Muscle layer of colon (tissue), 2 donors: Measurements from ENCODE around the gene NPAS3.

Source experiments
- H3K27ac ChIP-seq: one replicate; pipeline ENCODE4 v1.7.0; 2013; ENCODE audit warnings: low read depth, mild to moderate bottlenecking, low read length, moderate library complexity
- H3K27me3 ChIP-seq, 2 donors: one replicate each; pipeline ENCODE4 v1.7.0; 2013; ENCODE audit warnings: low read length in 2 of 2, mild to moderate bottlenecking in 2 of 2; ENCODE audit not compliant: insufficient read depth in 2 of 2, control insufficient read depth in 1 of 2
- H3K36me3 ChIP-seq: one replicate; pipeline ENCODE4 v1.7.0; 2013; ENCODE audit warnings: mild to moderate bottlenecking, low read length; ENCODE audit not compliant: insufficient read depth
- H3K4me1 ChIP-seq: one replicate; pipeline ENCODE4 v1.7.0; 2013; ENCODE audit warnings: mild to moderate bottlenecking, low read length; ENCODE audit not compliant: insufficient read depth
- H3K4me3 ChIP-seq, 2 donors: one replicate each; pipeline ENCODE4 v1.7.0; 2013; ENCODE audit warnings: low read length in 2 of 2, low read depth in 1 of 2, mild to moderate bottlenecking in 1 of 2, moderate library complexity in 1 of 2
- H3K9ac ChIP-seq: one replicate; pipeline ENCODE4 v1.7.0; 2013; ENCODE audit warnings: low read length
- H3K9me3 ChIP-seq: one replicate; pipeline ENCODE4 v1.7.0; 2013; ENCODE audit warnings: mild to moderate bottlenecking, low read length
- donor health status: abdominal sarcoma.
- donor health status: Adenocarcinoma of cecum.

NPAS3 gene

DNA sequence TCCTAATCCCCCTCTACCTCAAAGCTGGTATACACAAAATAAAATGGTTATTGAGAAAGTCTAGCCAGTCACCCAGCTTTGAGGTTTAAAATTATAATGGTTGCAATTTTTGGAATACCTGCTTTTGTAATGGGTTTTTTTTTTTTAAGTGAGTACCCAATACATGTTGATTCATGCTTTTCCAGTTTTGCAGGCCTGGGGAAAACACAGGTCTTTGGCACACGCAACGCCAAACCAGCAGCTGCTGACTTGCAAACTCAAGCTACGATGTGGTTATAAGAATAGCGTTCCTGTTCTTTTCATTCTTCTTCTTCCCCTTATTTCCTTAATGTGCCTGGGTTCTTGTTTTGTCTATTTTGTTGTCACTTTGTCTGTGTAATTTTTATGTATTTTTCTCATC is 779.2 kb downstream of the NPAS3 start:
- Histone ChIP-seq H3K27me3 (no peaks in the 10 kb centered on the region), H3K36me3 (no peaks in the 10 kb centered on the region), H3K9ac (no peak overlapping the region), H3K4me3 (no peak overlapping the region), H3K9me3 (no peaks in the 10 kb centered on the region), H3K4me1 (peaks cover 6% of the 10 kb centered on the region), H3K27ac (no peak overlapping the region)

DNA sequence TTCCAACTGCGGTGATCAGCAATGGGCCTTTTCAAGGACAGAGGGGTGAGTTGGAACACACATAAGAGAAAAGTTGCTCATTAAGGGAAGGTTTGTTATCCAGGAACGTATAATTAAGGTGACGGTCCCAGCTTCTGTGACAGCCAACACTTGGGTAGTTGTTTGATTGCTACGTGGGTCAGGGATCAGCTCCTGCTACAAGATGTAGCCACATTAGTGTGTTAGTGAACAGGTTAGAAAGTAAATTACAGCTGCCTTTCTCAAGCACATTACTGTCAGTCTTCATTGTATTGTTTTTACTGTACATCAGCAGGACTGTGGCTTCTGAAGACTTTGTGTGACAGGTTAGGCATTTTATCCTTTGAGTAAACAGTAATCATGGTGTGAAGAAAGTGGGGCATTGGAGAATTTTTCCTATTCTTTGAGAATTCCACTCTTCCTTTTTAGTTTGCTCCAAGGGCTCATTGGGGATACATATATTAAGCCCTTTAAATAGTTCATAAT is 781.7 kb downstream of the NPAS3 start:
- H3K9ac ChIP-seq, result no peak overlapping the region
- H3K36me3 ChIP-seq, result no peaks in the 10 kb centered on the region
- no peaks in the 10 kb centered on the region for H3K4me1 ChIP-seq
- no peaks in the 10 kb centered on the region for H3K9me3 ChIP-seq
- H3K4me3 ChIP-seq, result no peak overlapping the region
- H3K27me3 ChIP-seq, result no peaks in the 10 kb centered on the region
- no peak overlapping the region for H3K27ac ChIP-seq

DNA sequence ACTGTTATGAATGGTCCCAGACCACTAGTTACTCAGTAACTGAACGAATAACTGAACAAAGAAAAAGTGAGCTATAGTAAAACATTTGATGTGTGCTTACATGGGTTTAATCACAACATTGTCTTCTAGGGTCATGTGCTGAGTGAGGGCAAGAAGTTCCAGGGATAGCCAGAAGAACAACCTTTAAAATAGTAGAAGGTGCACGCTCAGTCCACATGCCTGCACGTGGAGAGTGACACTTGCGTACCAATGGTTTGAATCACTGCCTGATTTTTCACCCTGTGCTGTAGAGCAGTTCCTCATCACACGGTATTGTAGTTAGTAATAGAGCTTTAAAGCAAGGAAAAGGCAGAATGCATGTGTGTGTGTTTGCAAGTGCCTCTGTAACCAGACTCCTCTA is 788.0 kb downstream of the NPAS3 start:
- Histone ChIP-seq H3K9me3 (no peaks in the 10 kb centered on the region), H3K36me3 (no peaks in the 10 kb centered on the region), H3K4me1 (no peaks in the 10 kb centered on the region), H3K27ac (no peak overlapping the region), H3K4me3 (no peak overlapping the region), H3K27me3 (no peaks in the 10 kb centered on the region), H3K9ac (no peak overlapping the region)

GRCh38 chr14:33727606-33728005 is 788.9 kb downstream of the NPAS3 start:
- no peak overlapping the region for H3K9ac ChIP-seq
- no peaks in the 10 kb centered on the region for H3K4me1 ChIP-seq
- H3K4me3 ChIP-seq, result no peak overlapping the region
- H3K9me3 ChIP-seq, result no peaks in the 10 kb centered on the region
- H3K36me3 ChIP-seq, result no peaks in the 10 kb centered on the region
- no peaks in the 10 kb centered on the region for H3K27me3 ChIP-seq
- no peak overlapping the region for H3K27ac ChIP-seq

DNA sequence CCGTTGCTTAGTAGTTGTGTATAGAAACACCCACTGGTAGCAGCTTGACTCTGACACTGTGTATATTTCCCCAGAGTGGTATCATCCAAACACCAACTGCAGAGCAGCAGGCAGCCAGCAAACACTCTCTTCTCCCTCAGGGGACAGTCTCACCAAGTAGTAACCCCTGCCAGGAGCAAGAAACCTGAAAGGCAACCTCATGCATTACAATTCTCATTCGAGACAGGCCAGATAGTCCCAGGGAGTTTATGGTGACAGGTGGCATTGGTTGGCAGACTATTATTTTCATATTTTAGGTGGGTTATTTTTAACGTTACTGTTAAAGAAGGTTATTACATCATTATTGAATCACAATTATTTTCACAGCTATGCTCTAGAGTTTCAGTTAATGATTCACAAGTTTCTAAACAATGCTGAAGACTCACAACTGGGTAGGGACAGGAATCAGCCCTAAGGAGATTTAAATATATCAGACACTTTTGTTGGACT is 789.4 kb downstream of the NPAS3 start:
- no peaks in the 10 kb centered on the region for H3K4me1 ChIP-seq
- H3K27ac ChIP-seq, result no peak overlapping the region

DNA sequence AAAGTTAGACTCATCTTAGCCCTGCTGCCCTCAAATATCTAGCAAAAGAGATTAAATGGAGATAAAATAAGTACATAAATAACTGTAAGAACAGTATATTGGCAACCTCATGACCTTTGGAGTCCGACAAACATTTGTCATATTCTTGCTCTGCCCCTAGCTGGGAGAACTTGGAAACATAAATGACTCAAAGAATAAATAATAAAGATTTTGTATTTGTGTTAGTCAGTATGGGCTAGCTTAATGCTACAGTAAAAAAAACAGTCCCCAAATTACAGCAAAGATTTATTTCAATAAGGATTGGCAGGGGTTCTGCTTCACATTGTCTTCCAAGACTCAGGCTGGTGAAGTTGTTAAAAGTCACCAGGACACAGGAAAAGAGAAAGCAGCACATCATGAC is 791.5 kb downstream of the NPAS3 start:
- H3K4me3 ChIP-seq, result no peak overlapping the region
- no peaks in the 10 kb centered on the region for H3K9me3 ChIP-seq
- H3K4me1 ChIP-seq, result no peaks in the 10 kb centered on the region
- H3K27ac ChIP-seq, result no peak overlapping the region
- no peak overlapping the region for H3K9ac ChIP-seq
- H3K27me3 ChIP-seq, result no peaks in the 10 kb centered on the region
- no peaks in the 10 kb centered on the region for H3K36me3 ChIP-seq

More for the DNA sequence above, 789.4 kb downstream of the NPAS3 start:
- Histone ChIP-seq H3K9ac (no peak overlapping the region), H3K27me3 (no peaks in the 10 kb centered on the region), H3K9me3 (no peaks in the 10 kb centered on the region), H3K4me3 (no peak overlapping the region), H3K36me3 (no peaks in the 10 kb centered on the region)

DNA sequence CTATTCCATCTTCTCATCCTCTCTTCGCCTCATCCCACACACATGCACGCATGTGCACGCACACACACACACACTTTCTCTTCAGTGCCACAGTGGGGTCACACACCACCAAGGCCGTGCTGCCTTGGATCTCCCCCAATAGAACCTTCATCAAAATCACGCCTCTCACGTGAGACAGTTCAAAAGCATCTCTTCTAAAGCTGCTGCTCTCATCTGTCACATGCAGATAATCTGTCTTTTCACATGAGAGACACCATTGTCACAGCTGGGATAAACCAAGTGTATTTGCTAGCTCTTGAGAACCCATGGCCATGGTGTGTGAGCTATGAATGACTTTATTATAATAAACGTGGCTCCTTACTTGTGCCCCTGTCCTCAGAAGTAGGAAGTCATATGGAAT is 793.5 kb downstream of the NPAS3 start:
- H3K36me3 ChIP-seq, result no peaks in the 10 kb centered on the region
- no peaks in the 10 kb centered on the region for H3K27me3 ChIP-seq
- H3K9me3 ChIP-seq, result no peaks in the 10 kb centered on the region
- H3K4me1 ChIP-seq, result no peaks in the 10 kb centered on the region
- H3K27ac ChIP-seq, result no peak overlapping the region
- H3K4me3 ChIP-seq, result no peak overlapping the region
- H3K9ac ChIP-seq, result no peak overlapping the region

DNA sequence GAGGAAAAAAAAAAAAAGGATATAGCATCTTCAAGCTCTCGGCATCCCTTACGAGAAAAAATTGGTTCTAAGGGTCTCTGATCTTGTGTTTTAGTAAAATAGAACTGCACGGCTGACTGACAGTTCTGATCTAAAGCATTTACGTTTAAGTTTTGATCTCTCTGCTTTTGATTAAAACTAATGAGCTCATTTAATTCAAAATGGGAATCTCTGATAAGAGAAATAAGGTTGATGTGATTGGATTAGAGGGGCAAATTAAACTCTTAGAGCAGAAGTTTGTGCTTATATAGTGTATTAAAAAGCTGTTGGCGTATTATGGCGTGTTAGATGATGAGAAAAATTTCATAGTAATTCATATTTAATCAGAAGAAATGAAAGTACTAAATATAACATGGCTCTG is 794.6 kb downstream of the NPAS3 start:
- no peaks in the 10 kb centered on the region for H3K27me3 ChIP-seq
- no peak overlapping the region for H3K9ac ChIP-seq
- no peak overlapping the region for H3K4me3 ChIP-seq
- H3K27ac ChIP-seq, result no peak overlapping the region
- H3K9me3 ChIP-seq, result no peaks in the 10 kb centered on the region
- no peaks in the 10 kb centered on the region for H3K36me3 ChIP-seq
- no peaks in the 10 kb centered on the region for H3K4me1 ChIP-seq

DNA sequence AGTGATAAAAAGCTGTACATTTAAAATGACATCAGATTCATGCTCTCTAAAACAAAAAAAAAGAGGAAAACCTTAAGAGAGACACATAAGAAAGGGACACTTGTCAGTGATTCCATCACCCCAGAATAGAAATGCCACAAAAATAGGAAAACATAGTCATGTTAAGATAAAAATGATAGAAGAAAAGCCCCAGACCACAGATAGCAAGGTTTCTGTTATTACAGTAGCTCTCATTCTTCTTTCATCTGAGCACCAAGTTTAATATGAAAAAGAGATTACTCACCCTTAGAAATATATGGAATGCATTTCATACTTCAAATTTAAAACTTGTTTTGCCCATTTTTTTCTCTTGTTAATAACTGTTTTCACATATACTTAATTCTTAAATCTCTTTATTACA is 795.0 kb downstream of the NPAS3 start:
- no peak overlapping the region for H3K9ac ChIP-seq
- H3K27me3 ChIP-seq, result no peaks in the 10 kb centered on the region
- no peaks in the 10 kb centered on the region for H3K36me3 ChIP-seq
- H3K27ac ChIP-seq, result no peak overlapping the region
- no peaks in the 10 kb centered on the region for H3K4me1 ChIP-seq
- H3K4me3 ChIP-seq, result no peak overlapping the region
- no peaks in the 10 kb centered on the region for H3K9me3 ChIP-seq

DNA sequence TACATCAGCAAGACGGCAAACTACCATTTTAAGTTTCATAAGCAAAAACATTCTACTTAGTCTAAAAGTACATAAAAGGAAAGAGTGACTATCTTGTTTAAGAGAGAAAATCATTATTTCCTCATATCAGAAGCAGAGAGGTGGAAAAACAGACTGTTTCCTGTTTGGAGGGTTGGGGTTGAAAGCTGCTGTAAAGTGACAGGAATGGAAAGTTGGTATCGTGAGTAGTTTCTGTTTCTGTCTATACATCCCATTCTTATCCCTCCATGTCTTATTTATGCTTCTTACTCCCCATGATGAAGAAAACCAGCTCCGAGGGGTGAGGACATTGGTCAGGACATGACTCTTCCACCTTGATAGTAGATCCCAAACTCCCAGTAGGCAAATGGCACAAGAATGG is 795.7 kb downstream of the NPAS3 start:
- Histone ChIP-seq H3K36me3 (no peaks in the 10 kb centered on the region), H3K27me3 (no peaks in the 10 kb centered on the region), H3K4me1 (no peaks in the 10 kb centered on the region), H3K9ac (no peak overlapping the region), H3K4me3 (no peak overlapping the region), H3K27ac (no peak overlapping the region), H3K9me3 (no peaks in the 10 kb centered on the region)

- no peak overlapping the region for H3K9ac ChIP-seq
- H3K9me3 ChIP-seq, result no peaks in the 10 kb centered on the region
- H3K4me1 ChIP-seq, result no peaks in the 10 kb centered on the region
- no peaks in the 10 kb centered on the region for H3K27me3 ChIP-seq
- H3K4me3 ChIP-seq, result no peak overlapping the region
- no peaks in the 10 kb centered on the region for H3K36me3 ChIP-seq
- H3K27ac ChIP-seq, result no peak overlapping the region
These were observed 797.7 kb downstream of the NPAS3 start for GRCh38 chr14:33736299-33736825.

DNA sequence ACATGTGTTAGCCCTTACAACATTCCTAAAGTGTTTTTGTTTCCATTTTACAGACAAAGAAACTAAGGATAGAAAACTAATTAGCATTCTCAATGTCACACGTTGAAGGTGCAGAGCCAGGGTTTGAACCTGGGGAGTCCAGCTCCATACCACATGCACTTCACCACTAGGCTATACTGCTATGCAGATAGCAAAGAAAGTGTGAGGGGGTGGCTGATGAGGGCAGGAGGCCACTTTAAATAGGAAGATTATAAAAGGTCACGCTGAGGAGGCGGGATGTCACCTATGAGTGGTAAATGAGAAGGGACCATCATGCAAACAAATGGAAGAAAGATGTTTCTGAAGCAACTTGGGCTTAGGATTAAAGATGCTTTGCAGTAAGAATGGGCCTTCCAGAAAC is 798.3 kb downstream of the NPAS3 start:
- Histone ChIP-seq H3K9ac (no peak overlapping the region), H3K27ac (no peak overlapping the region), H3K4me3 (no peak overlapping the region), H3K36me3 (no peaks in the 10 kb centered on the region), H3K9me3 (no peaks in the 10 kb centered on the region), H3K4me1 (no peaks in the 10 kb centered on the region), H3K27me3 (no peaks in the 10 kb centered on the region)
